ENCODE data around the gene DCST1.

Gene DCST1

DNA sequence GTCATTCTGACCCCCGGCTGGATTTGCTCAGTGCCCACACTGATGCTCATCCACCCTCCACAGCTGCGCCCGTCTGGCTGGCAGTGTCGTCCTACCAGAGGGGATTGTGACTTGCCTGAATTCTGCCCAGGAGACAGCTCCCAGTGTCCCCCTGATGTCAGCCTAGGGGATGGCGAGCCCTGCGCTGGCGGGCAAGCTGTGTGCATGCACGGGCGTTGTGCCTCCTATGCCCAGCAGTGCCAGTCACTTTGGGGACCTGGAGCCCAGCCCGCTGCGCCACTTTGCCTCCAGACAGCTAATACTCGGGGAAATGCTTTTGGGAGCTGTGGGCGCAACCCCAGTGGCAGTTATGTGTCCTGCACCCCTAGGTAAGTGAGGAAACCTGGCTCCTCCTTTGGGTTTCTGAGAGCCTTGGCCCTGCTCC is 24.2 kb downstream of the DCST1 start:
- no peak for DNase-seq

GRCh38 chr1:155060736-155061135 is 27.1 kb downstream of the DCST1 start:
- DNase-seq, result no peak

DNA sequence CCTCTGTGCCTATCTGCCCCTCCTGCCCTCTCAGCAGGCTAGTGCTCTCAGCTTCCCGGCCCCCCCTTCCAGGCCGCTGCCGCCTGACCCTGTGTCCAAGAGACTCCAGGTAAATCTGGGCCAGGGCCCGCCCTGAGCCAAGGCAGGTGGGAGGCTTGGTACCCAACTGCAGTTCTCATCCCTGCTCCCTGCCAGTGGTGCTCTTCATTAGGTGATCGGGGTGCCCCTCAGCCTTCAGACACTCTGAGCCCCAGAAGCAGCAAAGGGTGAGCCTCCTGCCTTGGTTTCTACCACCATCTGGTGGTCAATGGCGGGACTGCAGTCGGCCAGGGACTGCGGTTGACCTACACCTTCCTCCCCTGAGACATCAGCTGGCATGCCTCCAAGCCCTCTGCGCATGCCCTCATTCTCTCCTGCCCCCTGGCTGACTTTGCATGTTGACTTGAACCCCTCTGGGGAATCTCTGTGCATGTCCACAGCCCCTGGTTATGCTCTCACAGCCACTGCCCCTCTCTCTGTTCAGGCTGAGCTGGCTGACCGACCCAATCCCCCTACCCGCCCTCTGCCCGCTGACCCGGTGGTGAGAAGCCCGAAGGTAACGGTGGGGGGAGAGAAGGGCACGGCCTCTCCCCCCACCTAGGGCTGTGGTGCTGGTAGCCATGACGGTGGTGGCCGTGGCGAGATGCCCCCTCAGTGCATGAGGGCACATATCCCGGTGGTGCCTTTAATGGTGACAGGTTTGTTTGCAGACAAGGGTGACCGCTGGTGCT is 27.9 kb downstream of the DCST1 start:
- peak; percentile 81 for DNase-seq

DNA sequence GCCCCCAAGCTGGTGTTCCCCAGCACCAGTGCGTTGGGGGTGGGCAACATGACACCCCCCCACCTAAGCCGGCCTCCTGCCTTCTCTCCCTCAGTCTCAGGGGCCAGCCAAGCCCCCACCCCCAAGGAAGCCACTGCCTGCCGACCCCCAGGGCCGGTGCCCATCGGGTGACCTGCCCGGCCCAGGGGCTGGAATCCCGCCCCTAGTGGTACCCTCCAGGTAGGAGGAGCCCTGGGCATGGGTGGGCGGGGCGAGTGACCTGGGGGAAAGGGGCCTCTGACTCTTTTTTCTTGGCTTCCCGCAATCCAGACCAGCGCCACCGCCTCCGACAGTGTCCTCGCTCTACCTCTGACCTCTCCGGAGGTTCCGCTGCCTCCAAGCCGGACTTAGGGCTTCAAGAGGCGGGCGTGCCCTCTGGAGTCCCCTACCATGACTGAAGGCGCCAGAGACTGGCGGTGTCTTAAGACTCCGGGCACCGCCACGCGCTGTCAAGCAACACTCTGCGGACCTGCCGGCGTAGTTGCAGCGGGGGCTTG is 28.6 kb downstream of the DCST1 start:
- no peak for DNase-seq

- peak; percentile 70 for DNase-seq
Measured at GRCh38 chr1:155062702-155063411, 29.2 kb downstream of the DCST1 start.

GRCh38 chr1:155063550-155064110 is 30.0 kb downstream of the DCST1 start, which contains the start of gene EFNA4:
Gene EFNA4 (plus strand): TSS chr1:155063740. CDS start chr1:155063824, 84 bp downstream.
- DNase-seq, result peak; percentile 85

DNA sequence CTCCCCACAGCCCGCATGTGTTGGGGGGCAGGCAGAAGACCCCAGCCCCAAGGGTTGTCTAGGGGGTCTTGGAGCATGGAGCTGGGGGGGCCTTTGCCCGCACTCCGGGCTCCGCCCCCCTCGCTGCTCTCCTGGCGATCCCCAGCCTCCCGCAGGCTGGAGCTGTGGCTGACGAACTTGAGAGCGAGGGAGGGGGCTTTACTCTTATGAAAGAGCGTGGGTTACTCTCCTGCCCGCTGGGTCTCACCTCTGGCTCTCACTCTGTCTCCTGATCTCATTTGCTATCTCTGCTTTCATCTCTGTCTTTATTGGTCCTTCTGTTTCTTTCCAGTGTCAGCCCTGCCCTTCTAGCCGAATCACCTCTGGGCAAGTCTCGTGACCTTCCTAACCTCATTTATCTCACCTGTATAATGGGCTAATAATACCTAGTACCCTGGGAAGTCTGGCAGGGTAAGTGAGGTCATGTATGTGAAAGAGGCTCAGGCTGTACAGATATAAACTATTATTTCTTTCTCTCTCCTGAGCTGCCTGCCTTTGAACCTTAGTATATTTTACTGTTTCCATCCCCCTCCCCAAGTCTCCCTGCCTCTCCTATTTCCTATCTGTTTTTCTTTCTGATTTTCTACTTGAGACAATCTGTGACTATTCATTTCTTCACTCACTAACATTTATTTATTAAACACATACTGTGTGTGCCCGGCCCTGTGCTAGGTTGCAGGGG is 30.6 kb downstream of the DCST1 start:
- peak; percentile 53 for DNase-seq

- no peak for DNase-seq
Measured at GRCh38 chr1:155064832-155065429, 31.3 kb downstream of the DCST1 start.

DNA sequence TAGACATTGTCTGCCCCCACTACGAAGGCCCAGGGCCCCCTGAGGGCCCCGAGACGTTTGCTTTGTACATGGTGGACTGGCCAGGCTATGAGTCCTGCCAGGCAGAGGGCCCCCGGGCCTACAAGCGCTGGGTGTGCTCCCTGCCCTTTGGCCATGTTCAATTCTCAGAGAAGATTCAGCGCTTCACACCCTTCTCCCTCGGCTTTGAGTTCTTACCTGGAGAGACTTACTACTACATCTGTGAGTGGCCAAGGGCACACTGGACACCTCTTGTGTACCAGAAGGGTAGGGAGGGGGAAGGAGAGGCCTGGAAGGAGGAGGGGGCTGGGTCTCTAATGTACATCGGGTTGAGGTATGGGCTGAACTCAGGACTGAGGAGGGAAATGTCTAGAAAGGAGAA is 33.2 kb downstream of the DCST1 start:
- no peak for DNase-seq

GRCh38 chr1:155068599-155068998 is 35.0 kb downstream of the DCST1 start:
- DNase-seq, result no peak

- peak; percentile 60 for DNase-seq
Measured at GRCh38 chr1:155069551-155070157, 36.0 kb downstream of the DCST1 start.

- DNase-seq, result peak; percentile 60
Measured at GRCh38 chr1:155070158-155070621, 36.6 kb downstream of the DCST1 start.

GRCh38 chr1:155070721-155071569 is 37.3 kb downstream of the DCST1 start:
- peak; percentile 82 for DNase-seq

- DNase-seq, result peak; percentile 24
Measured at GRCh38 chr1:155071701-155072100, 38.1 kb downstream of the DCST1 start.

DNA sequence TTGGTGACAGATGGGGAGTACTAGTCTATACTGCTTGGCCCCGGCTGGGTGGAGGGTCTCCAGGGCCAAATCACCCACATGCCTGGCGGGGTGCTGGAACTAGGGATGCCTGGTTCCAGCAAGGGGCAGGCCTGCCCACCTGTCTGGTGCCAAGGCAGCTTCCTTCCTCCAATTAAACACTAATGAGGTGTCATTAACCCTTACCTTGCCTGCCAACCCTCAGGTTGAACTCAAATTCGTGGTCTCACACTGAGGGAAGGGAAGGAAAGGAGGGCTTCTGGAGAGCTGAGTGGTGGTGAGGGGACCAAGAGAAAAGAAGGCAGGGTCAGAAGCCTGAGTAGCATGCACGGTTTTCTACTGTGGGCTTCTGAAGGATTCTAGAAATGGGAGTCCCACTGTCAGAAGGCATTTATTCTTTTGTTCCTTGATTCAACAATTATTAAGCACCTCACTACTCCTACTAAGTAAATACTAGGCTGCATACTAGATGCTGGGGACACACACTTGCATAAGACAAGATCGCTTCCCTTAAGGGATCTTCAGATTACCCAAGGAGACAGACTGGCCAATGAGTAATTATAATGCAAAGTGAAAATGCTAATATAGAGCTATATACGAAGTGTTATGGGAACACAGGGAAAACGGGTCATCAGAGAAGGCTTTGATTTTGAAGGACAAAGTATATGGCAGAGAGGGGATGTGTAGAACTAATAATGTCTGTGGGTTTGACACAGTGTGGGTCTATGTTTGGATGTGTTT is 39.1 kb downstream of the DCST1 start:
- no peak for DNase-seq

- DNase-seq, result no peak
Measured at GRCh38 chr1:155073377-155074242, 40.0 kb downstream of the DCST1 start.

DNA sequence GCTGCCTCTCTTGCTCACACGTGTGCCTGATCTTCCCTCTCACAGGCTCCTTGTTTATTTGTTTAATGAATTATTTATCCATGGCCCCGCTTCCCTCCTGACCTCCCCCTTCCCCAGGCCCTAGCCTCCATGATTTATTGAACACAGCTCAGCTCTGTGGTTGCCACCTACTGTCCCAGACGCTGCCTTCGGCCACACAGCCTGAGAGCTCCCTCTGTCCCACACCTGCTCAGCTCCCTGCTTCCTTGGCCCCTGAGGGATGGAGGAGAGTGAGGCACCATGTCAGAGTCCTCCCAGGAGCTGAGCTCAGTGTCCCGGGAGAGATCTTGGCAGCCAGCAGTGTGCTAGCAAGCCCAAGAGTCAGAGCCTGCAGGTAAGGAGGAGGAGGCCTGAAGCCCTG is 41.9 kb downstream of the DCST1 start:
- peak; percentile 55 for DNase-seq

- no peak for DNase-seq
Measured at GRCh38 chr1:155076371-155076770, 42.7 kb downstream of the DCST1 start.

DNA sequence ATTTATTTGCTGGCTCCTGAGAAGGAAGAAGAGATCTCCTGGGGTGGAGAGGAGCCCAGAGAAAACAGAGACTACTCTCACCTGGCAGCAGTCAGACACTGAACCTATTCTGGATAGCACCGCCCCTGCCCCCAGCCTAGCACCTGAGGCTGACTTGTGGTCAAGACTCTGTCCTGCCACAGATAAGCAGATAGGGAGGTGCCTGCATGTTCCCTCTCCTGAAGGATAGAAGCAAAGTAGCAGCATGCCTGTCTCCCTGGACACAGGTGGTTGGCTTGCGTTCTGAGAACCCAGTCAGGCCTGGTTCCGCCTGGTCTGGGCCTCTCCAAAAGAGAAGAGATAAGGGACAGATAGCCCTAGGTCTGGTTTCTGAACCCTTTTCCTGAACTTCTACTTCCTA is 43.7 kb downstream of the DCST1 start:
- DNase-seq, result no peak
